Activated CD8-positive, alpha-beta memory T cell treated with anti-CD3 and anti-CD28 coated beads, Interleukin-2, amount 10 ng/mL, durations not matched to agents 7 days and 5 days (primary cell): Measurements from ENCODE around the gene MFAP3L. TPM values are rescaled to one million over a fixed set of nuclear protein-coding genes. Genes with fewer than 3 reads are reported as not detected.

ENCODE experiments used
- total RNA-seq, 2 experiments: library from RNA; stranded (reverse); gene quantifications; one replicate each; pipeline ENCODE4 v1.2.3, GENCODE V29; 2021

MFAP3L gene
- total RNA-seq, 2 experiments from 2014 or later = 0.06 to 0.59 TPM

Other genes with a start within 250 kb of the MFAP3L start
- gene AADAT, start 63.6 kb upstream of the MFAP3L start, total RNA-seq = not detected